HepG2 (cell line): ENCODE data around the gene ZMIZ2.

Experiments used
- NFE2L1 ChIP-seq: sonication (generic); formaldehyde crosslinking; IDR thresholded peaks from 2 replicates; pipeline ENCODE4 v1.4.0; 2020; ENCODE audit warnings: missing genetic modification reagents, mild to moderate bottlenecking, borderline replicate concordance
- PHF8 ChIP-seq: sonication (generic); formaldehyde crosslinking; IDR thresholded peaks from 2 replicates; pipeline ENCODE4 v1.5.0; 2020; ENCODE audit warnings: missing genetic modification reagents
- REXO4 ChIP-seq: sonication (generic); formaldehyde crosslinking; IDR thresholded peaks from 2 replicates; pipeline ENCODE4 v1.8.0; 2022; ENCODE audit warnings: missing genetic modification reagents, mild to moderate bottlenecking, borderline replicate concordance
- TF ChIP-seq, protein P1 (sequence below): sonication (generic); formaldehyde crosslinking; IDR thresholded peaks from 2 replicates; pipeline ENCODE4 v1.8.0; 2022; ENCODE audit warnings: mild to moderate bottlenecking, missing genetic modification reagents, moderate library complexity
- TF ChIP-seq, protein P2 (sequence below), 2 experiments: IDR thresholded peaks; 2 replicates each; pipeline ENCODE4 v1.6.1; 2011 to 2012; ENCODE audit warnings: low read length in 2 of 2, borderline replicate concordance in 1 of 2, low read depth in 1 of 2, mild to moderate bottlenecking in 1 of 2, moderate library complexity in 1 of 2
- TF ChIP-seq, protein P3 (sequence below): sonication (generic); formaldehyde crosslinking; IDR thresholded peaks from 2 replicates; pipeline ENCODE4 v1.4.0; 2020; ENCODE audit warnings: missing genetic modification reagents, borderline replicate concordance
- TF ChIP-seq, protein P4 (sequence below), 2 experiments: fragments of 450-650 bp in 1 of 2; sonication (generic) in 1 of 2; formaldehyde crosslinking; IDR thresholded peaks; 2 replicates each; pipeline versions ENCODE4 v1.5.0 to v1.8.0; 2020 to 2022; ENCODE audit warnings: mild to moderate bottlenecking in 1 of 2, missing genetic modification reagents in 1 of 2
- TF ChIP-seq, protein P5 (sequence below): sonication (generic); formaldehyde crosslinking; IDR thresholded peaks from 2 replicates; pipeline ENCODE4 v1.5.0; 2020; ENCODE audit warnings: mild to moderate bottlenecking, missing genetic modification reagents, moderate library complexity

DNA sequence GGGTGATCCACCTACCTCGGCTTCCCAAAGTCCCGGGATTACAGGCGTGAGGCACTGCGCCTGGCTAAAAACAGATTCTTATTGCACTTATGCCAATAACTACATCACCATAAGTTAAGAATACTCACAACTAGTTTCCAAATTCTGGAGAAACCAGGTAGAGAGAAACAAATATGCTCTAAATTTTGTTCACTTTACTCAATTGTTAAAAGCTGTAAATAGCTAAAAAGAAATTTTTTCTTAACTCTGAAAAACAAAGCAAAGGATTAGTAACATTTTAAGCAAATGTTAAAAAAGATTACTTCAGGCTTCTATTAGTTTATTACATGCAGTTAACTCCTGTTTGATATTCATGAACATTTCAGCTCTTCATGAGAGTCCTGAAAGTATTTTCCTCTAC lies 28.3 kb upstream of the ZMIZ2 start:
- TF ChIP-seq REXO4 (CRISPR knock-in tag) (no peak), NFE2L1 (CRISPR knock-in tag) (no peak), PHF8 (no peak)
- TF ChIP-seq, protein P1, sequence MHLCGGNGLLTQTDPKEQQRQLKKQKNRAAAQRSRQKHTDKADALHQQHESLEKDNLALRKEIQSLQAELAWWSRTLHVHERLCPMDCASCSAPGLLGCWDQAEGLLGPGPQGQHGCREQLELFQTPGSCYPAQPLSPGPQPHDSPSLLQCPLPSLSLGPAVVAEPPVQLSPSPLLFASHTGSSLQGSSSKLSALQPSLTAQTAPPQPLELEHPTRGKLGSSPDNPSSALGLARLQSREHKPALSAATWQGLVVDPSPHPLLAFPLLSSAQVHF: no peak
- TF ChIP-seq, protein P2, sequence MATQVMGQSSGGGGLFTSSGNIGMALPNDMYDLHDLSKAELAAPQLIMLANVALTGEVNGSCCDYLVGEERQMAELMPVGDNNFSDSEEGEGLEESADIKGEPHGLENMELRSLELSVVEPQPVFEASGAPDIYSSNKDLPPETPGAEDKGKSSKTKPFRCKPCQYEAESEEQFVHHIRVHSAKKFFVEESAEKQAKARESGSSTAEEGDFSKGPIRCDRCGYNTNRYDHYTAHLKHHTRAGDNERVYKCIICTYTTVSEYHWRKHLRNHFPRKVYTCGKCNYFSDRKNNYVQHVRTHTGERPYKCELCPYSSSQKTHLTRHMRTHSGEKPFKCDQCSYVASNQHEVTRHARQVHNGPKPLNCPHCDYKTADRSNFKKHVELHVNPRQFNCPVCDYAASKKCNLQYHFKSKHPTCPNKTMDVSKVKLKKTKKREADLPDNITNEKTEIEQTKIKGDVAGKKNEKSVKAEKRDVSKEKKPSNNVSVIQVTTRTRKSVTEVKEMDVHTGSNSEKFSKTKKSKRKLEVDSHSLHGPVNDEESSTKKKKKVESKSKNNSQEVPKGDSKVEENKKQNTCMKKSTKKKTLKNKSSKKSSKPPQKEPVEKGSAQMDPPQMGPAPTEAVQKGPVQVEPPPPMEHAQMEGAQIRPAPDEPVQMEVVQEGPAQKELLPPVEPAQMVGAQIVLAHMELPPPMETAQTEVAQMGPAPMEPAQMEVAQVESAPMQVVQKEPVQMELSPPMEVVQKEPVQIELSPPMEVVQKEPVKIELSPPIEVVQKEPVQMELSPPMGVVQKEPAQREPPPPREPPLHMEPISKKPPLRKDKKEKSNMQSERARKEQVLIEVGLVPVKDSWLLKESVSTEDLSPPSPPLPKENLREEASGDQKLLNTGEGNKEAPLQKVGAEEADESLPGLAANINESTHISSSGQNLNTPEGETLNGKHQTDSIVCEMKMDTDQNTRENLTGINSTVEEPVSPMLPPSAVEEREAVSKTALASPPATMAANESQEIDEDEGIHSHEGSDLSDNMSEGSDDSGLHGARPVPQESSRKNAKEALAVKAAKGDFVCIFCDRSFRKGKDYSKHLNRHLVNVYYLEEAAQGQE (IDR thresholded peaks at IDR 0.05; ENCODE audit: borderline replicate concordance in 1 of 2, low read depth in 1 of 2, low read length in 2 of 2): no peak
- TF ChIP-seq, protein P3, sequence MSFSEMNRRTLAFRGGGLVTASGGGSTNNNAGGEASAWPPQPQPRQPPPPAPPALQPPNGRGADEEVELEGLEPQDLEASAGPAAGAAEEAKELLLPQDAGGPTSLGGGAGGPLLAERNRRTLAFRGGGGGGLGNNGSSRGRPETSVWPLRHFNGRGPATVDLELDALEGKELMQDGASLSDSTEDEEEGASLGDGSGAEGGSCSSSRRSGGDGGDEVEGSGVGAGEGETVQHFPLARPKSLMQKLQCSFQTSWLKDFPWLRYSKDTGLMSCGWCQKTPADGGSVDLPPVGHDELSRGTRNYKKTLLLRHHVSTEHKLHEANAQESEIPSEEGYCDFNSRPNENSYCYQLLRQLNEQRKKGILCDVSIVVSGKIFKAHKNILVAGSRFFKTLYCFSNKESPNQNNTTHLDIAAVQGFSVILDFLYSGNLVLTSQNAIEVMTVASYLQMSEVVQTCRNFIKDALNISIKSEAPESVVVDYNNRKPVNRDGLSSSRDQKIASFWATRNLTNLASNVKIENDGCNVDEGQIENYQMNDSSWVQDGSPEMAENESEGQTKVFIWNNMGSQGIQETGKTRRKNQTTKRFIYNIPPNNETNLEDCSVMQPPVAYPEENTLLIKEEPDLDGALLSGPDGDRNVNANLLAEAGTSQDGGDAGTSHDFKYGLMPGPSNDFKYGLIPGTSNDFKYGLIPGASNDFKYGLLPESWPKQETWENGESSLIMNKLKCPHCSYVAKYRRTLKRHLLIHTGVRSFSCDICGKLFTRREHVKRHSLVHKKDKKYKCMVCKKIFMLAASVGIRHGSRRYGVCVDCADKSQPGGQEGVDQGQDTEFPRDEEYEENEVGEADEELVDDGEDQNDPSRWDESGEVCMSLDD (CRISPR knock-in tag): no peak
- TF ChIP-seq, protein P4, sequence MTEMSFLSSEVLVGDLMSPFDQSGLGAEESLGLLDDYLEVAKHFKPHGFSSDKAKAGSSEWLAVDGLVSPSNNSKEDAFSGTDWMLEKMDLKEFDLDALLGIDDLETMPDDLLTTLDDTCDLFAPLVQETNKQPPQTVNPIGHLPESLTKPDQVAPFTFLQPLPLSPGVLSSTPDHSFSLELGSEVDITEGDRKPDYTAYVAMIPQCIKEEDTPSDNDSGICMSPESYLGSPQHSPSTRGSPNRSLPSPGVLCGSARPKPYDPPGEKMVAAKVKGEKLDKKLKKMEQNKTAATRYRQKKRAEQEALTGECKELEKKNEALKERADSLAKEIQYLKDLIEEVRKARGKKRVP (CRISPR knock-in tag; IDR thresholded peaks at IDR 0.05): no peak
- TF ChIP-seq, protein P5, sequence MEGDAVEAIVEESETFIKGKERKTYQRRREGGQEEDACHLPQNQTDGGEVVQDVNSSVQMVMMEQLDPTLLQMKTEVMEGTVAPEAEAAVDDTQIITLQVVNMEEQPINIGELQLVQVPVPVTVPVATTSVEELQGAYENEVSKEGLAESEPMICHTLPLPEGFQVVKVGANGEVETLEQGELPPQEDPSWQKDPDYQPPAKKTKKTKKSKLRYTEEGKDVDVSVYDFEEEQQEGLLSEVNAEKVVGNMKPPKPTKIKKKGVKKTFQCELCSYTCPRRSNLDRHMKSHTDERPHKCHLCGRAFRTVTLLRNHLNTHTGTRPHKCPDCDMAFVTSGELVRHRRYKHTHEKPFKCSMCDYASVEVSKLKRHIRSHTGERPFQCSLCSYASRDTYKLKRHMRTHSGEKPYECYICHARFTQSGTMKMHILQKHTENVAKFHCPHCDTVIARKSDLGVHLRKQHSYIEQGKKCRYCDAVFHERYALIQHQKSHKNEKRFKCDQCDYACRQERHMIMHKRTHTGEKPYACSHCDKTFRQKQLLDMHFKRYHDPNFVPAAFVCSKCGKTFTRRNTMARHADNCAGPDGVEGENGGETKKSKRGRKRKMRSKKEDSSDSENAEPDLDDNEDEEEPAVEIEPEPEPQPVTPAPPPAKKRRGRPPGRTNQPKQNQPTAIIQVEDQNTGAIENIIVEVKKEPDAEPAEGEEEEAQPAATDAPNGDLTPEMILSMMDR (CRISPR knock-in tag): no peak
